ENCODE data around the gene ZBTB20.

Gene ZBTB20

DNA sequence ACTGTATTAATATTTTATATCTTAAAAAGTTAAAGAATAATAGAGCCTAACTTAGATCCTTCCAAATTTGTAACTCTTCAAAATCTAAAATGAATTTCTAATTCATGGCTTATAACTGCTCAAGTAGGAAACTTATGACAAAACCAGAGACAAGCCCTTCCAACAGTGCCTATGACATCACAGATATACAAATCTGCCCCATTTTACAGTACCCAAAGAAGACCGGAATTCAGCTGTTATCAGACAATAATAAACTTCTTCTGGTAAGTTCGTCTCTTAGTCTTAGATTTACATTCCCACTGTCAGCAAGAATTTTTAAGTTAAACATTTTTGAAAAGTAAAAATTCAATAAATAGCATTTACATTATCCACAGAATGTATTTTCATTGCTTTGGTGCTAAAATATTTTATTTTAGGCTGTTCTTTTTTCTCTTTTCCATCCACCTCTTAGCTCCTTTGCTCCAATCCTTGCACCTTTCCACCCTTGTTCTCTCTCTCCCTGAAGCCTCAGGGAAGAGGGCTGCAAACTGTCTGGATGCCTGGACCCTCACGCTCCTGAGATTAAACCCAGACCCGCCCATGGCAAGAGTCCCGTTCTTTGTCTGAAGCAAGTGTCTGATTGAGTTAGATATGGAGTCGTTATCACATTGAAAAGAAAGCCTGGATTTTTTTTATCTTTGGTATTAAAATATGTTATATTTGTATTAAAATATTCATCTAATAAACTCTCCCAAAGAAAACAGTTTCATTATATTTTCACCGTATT, 312.7 kb downstream of the ZBTB20 start:
- ChIA-PET CTCF (no interaction called here), POLR2A (ENCODE audit: low non-redundant PET) (no interaction called here)
- no peak for DNase-seq (ENCODE audit: low spot score)
- TF ChIP-seq, protein P1, sequence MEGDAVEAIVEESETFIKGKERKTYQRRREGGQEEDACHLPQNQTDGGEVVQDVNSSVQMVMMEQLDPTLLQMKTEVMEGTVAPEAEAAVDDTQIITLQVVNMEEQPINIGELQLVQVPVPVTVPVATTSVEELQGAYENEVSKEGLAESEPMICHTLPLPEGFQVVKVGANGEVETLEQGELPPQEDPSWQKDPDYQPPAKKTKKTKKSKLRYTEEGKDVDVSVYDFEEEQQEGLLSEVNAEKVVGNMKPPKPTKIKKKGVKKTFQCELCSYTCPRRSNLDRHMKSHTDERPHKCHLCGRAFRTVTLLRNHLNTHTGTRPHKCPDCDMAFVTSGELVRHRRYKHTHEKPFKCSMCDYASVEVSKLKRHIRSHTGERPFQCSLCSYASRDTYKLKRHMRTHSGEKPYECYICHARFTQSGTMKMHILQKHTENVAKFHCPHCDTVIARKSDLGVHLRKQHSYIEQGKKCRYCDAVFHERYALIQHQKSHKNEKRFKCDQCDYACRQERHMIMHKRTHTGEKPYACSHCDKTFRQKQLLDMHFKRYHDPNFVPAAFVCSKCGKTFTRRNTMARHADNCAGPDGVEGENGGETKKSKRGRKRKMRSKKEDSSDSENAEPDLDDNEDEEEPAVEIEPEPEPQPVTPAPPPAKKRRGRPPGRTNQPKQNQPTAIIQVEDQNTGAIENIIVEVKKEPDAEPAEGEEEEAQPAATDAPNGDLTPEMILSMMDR (conservative IDR thresholded peaks at IDR 0.05; ENCODE audit: low read depth) = no peak
- H3K27ac ChIP-seq = no peak overlapping the region

DNA sequence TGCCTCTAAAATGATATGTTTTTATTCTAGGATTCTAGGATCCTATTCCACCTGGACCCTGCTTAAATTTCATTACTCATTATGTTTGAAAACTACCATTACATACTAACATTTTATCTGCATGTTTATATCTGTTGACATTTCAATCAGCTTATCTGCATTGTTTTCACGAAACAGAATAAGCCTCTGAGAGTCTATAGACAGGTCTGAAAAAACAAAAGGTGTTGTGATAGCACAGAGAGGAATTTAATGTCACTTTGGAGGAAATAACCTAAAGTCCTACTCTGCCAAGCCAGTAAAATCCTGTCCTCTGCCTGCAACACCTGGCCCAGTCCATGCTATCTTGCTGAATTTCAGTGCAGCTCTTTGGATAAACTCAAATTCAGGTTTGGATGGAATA, 315.2 kb downstream of the ZBTB20 start:
- POLR2A ChIA-PET (ENCODE audit: low non-redundant PET) = no interaction called here

DNA sequence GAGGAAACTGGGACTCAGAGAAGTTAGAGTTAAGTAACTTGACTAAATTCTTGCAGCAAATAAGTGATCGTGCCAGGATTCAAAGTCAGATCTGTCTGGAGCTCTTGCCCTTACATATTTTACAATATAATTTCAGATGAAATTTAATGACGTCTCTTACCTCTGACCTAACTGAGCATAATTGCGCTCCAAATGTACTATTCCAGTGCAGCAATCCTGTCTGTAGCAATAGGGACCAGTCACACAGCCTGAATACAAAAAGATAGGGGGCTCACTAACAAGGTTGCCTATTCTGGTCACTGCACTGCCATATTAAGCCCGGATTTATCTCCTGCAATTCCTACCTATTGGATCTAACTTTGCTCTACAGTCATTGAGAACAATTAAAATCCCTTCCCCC, 316.4 kb downstream of the ZBTB20 start:
- DNase-seq (ENCODE audit: low spot score) = no peak
- H3K27ac ChIP-seq = no peak overlapping the region
- POLR2A ChIA-PET (ENCODE audit: low non-redundant PET) = no interaction called here
- CTCF ChIA-PET = no interaction called here
- TF ChIP-seq, protein P1 (conservative IDR thresholded peaks at IDR 0.05; ENCODE audit: low read depth) = no peak

More for the DNA sequence above, 315.2 kb downstream of the ZBTB20 start:
- no peak for DNase-seq (ENCODE audit: low spot score)
- TF ChIP-seq, protein P1 (conservative IDR thresholded peaks at IDR 0.05; ENCODE audit: low read depth) = no peak
- CTCF ChIA-PET = interaction anchor here (0.7 kb wide), 1 partner anchor 1846 kb away, joined by 3 read pairs; no protein-coding TSS in a partner anchor
- no peak overlapping the region for H3K27ac ChIP-seq

DNA sequence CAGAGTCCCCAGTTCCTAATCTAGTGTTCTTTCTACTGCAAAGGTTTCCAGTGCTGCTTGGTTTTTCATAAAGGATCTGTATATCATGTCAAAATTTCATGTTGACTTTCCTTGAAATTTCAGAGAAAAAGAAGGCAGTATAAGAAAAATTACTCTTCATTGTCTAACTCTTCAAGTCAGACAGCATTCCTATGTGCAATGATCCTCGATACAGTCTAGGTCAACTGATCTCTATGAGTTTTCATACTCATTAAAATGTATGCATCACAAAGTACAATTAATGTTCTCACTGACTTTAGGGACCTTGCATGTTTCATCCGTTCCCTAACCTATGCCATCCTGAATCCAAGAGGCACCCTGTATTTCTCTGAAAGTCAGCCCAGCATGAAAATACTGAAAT, 317.3 kb downstream of the ZBTB20 start:
- CTCF ChIA-PET = interaction anchor here (0.7 kb wide), 1 partner anchor 985 kb away, joined by 3 read pairs; no protein-coding TSS in a partner anchor

DNA sequence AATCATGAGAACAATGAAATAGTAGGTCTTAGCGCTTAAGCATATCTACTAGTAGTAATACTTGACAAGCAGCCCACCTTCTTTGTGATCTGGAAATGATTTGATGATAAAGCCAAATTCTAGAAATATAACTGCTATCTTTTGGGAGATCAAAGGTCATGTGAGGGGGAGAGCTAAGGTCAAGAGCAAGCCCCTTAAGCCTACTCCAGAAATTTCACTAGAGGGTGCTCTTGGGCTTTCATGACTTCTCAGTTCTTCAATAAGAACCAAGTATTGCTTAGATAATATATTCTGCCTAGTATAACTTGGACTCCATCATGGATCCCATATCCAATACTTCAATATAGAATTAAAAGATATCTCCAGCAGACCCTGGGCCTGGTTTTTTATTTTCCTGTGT, 319.6 kb downstream of the ZBTB20 start:
- POLR2A ChIA-PET (ENCODE audit: low non-redundant PET) = no interaction called here
- CTCF ChIA-PET = interaction anchor here (0.6 to 0.7 kb wide), 2 partner anchors 12 to 474 kb away, joined by 3 read pairs; no protein-coding TSS in a partner anchor
- H3K27ac ChIP-seq = no peak overlapping the region
- TF ChIP-seq, protein P1 (conservative IDR thresholded peaks at IDR 0.05; ENCODE audit: low read depth) = 0 out of 2 replicates have a peak, but pooled peaks have one; percentile 14
- peak; percentile 26 for DNase-seq (ENCODE audit: low spot score)

More for the DNA sequence above, 317.3 kb downstream of the ZBTB20 start:
- H3K27ac ChIP-seq = no peak overlapping the region
- DNase-seq (ENCODE audit: low spot score) = no peak
- POLR2A ChIA-PET (ENCODE audit: low non-redundant PET) = no interaction called here
- TF ChIP-seq, protein P1 (conservative IDR thresholded peaks at IDR 0.05; ENCODE audit: low read depth) = no peak

DNA sequence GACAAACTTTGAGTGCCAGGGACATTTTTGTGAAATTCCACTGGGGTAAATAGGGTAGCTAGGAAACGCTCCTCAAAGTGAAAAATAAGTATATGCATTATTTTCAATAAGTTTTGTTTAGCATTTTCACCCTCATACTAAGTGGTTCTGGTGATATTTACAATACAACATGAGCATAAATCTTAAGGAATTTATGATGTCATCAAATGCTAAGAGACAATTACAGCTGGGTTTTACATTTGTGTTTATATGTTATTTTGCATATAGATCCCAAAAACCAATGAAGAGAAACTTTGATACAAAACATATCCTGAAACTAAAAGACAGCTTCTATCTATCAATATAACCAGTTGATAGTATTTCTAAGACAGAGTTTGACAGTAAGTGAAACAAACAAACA, 323.1 kb downstream of the ZBTB20 start:
- no peak for DNase-seq (ENCODE audit: low spot score)
- TF ChIP-seq, protein P1 (conservative IDR thresholded peaks at IDR 0.05; ENCODE audit: low read depth) = no peak
- ChIA-PET CTCF (no interaction called here), POLR2A (ENCODE audit: low non-redundant PET) (no interaction called here)
- H3K27ac ChIP-seq = no peak overlapping the region

Data from RWPE1 (cell line).